ENCODE measurements around the gene SRMS.

Gene SRMS

GRCh38 chr20:63552481-63553249 is 5.1 kb upstream of the SRMS start:
- peak; percentile 34 for DNase-seq (ENCODE audit: low read depth)

DNA sequence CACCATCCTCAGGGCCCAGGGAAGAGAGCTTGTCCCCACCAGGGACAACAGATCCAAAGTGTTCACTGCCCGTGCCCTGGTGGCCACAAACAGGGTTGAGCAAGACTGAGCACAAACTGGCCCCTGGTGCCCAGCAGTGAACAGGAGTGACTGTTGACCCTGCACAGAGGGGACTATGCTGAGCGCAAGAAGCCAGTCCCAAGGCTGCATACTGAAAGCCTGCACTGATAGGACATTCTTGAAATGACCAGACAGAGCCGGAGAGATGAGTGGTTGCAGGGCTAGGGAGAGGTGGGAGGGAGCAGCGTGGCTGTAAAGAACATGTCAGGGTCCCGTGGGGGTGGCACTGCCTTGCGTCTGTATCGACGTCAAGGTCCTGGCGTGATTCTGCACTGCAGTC is 3.5 kb upstream of the SRMS start:
- no peak for DNase-seq (ENCODE audit: low read depth)

GRCh38 chr20:63549679-63550282 is 2.2 kb upstream of the SRMS start:
- no peak for DNase-seq (ENCODE audit: low read depth)

DNA sequence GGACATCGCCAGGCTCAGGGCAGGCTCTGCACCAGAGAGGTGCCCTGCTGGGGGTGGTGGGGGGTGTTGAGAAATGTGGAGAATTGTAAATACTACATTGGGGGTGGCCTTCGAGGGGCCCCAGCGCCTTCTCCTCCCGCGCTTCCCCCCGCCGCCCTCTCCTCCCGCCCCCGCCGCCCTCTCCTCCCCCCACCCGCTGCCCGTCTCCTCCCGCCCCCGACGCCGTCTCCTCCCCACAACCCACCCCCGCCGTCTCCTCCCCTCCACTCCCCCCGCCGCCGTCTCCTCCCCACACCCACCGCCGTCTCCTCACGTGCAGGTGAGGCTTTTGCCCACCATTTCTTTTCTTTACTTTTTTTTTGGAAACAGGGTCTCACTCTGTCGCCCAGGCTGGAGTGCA is 1.5 kb upstream of the SRMS start:
- DNase-seq (ENCODE audit: low read depth), result no peak

DNA sequence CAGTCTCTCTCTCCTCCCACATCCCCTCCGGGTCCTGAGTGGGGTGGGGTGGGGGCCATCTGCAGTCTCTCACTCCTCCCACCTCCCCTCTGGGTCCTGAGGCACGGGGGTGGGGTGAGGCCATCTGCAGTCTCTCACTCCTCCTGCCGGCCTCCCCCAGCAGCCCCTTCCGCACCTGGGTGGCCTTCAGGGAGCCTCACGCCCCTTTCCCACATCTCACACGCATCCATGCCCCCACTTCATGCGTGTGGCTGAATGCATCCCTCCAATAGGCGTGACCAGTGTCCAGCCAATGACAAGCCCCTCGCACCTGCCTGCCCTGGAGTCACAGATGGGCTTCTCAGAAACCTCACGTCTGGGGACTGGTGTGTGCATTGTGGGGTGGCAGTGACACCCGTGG is 993 bp upstream of the SRMS start:
- no peak for DNase-seq (ENCODE audit: low read depth)

DNA sequence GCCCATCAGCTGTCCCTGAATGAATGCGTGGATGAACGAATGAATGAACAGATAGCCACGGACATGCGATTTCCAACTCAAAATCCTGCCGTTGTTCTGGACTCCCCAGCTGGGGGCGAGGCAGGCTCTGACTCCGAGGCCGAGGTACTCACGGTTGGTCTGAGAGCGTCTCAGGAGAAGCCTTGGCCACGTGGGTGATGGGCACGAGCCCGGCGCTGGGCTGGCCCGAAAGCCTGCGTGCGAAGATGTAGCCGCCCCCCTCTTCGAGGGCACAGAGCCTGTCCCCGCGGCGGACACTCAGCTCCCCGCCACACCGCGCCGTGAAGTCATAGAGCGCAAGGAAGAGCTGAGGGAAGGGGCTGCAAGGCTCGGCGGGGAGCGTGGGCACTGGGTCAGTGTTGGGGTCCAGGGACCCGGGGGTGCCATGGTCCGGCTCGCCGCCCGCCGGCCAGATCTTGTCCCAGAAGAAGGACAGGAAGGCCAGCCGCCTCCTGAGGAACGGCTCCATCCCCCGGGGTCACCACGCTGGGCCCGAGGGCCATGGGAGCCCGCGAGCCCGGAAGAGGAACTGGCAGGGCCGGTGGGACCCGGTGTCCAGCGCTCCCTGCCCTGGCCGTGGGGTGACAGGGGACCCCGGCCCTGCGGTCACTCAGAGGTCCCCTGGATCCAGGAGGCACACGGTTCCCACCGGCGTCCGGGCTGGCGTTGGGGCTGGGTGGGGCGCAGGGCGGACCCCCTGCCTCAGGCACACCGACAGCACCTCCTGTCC is 409 bp downstream of the SRMS start:
- DNase-seq (ENCODE audit: low read depth), result no peak

- no peak for DNase-seq (ENCODE audit: low read depth)
Measured at GRCh38 chr20:63546256-63546955, 1.1 kb downstream of the SRMS start.

- DNase-seq (ENCODE audit: low read depth), result no peak
Measured at GRCh38 chr20:63545814-63546213, 1.7 kb downstream of the SRMS start.

DNA sequence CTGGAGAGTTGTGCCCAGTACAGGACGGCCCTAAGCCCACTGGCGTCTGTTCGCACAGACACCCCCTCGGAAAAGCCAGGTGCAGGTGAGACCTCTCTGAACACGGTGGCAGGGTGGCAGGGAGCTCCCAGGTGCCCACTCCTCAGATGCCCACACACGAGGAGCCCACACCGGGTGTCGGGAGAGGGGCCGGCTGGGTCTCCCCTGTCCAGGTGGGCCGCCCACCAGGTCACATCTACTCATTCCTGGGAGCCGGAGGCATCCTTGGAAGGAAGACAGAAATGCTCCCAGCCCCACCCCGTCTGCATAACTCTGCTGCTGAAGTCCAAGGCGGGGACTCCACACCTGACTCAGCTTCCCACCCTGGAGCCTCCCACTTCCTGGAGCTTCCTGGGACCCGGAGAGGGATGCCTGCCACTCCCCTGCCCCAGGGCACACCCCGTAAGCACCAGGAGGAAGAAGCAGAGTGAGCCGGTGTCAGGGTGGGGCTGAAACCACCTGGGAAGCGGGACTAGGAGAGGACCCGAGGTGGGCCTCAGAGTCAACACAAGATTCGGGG is 2.5 kb downstream of the SRMS start:
- DNase-seq (ENCODE audit: low read depth), result no peak

DNA sequence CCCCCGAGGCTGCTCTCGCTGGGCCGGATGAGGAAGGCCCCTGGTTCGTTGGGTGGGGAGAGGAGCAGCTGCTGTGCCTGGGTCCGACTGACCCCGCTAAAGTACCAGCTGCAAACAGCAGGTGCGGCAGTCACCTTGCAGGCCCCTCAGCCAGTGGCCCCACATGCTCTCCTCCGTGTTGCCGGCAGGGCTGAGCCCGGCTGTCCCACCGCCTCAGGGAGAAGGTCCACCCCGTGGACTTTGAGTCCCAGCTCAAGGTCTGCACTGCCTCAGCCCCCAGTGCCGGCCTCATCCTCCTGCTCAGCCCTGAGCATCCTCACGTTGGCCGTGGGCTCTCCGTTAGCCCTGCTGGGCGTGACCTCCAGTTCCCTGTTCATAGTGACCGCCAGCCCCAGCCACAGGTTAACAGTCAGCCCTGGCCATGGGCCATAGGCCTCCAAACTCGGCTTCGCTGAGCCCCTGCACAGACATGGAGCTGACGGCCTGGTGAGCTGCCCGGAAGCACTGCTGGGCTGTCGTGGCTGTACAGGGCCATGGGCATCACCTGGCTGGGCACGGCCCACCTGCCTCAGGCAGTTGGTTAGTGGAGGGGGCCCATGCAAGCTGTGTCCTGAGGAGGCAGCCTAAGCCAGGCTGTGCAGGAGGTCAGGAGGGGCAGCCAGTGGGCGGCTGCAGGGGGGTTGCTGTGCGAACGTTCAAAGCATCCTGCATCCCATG is 3.1 kb downstream of the SRMS start:
- no peak for DNase-seq (ENCODE audit: low read depth)

GRCh38 chr20:63543733-63544132 is 3.8 kb downstream of the SRMS start:
- no peak for DNase-seq (ENCODE audit: low read depth)

- no peak for DNase-seq (ENCODE audit: low read depth)
Measured at GRCh38 chr20:63543131-63543530, 4.4 kb downstream of the SRMS start.

GRCh38 chr20:63542696-63543095 is 4.9 kb downstream of the SRMS start:
- no peak for DNase-seq (ENCODE audit: low read depth)

DNA sequence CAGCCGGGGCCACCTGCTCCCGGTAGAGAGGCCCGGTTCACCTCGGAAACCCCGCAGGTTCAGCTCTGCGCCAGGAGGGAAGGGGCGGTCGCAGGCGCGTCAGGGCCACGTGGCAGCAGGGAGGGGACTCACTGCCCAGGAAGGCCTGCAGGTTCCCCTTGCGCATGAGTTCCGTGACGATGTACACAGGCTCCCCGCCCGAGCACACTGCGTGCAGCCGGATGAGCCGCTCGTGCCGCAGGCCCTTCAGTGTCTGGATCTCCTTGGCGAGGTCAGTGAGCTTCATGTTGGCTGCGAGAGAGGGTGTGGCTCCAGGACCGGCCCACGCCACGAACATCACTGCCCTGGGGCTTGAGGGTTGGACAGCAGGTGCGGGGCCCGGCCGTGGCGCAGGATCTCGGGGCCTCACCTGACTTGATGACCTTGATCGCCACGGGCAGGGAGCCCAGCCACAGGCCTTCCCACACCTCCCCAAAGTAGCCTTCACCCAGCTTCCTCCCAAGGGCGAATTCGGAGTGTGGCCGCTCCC is 5.5 kb downstream of the SRMS start:
- no peak for DNase-seq (ENCODE audit: low read depth)

- DNase-seq (ENCODE audit: low read depth), result no peak
Measured at GRCh38 chr20:63541371-63541770, 6.2 kb downstream of the SRMS start.

DNA sequence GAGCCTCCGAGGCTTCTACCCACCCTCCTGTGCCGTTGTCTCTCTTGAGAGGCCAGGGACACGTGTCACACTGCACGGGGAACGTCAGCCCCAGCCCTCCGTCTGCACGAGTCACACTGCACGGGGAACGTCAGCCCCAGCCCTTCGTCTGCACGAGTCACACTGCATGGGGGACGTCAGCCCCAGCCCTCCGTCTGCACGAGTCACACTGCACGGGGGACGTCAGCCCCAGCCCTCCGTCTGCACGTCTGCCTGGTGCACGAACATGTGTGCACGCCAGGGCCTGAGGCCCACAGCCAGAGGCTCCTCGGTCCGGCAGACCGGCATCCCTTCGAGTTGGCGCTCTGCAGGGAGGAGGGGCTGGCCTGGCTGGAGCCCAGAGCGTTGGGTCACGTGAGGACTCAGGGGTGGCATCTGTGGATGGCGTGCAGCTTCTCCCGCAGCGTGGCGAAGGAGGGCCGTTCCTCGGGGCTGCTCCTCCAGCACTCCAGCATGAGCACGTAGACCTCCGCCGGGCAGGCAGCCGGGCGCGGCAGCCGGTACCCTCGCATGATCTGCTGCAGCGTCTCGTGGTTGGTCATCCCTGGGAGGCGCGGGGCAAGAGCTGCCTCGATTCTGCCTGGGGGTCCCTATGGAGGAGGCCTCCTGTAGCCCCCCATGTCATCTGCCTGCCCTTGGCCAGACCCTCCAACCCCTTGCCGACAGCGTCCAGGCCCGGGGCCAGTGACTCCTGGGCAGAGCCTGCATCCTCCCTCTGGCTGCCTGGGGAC is 6.9 kb downstream of the SRMS start:
- no peak for DNase-seq (ENCODE audit: low read depth)

DNA sequence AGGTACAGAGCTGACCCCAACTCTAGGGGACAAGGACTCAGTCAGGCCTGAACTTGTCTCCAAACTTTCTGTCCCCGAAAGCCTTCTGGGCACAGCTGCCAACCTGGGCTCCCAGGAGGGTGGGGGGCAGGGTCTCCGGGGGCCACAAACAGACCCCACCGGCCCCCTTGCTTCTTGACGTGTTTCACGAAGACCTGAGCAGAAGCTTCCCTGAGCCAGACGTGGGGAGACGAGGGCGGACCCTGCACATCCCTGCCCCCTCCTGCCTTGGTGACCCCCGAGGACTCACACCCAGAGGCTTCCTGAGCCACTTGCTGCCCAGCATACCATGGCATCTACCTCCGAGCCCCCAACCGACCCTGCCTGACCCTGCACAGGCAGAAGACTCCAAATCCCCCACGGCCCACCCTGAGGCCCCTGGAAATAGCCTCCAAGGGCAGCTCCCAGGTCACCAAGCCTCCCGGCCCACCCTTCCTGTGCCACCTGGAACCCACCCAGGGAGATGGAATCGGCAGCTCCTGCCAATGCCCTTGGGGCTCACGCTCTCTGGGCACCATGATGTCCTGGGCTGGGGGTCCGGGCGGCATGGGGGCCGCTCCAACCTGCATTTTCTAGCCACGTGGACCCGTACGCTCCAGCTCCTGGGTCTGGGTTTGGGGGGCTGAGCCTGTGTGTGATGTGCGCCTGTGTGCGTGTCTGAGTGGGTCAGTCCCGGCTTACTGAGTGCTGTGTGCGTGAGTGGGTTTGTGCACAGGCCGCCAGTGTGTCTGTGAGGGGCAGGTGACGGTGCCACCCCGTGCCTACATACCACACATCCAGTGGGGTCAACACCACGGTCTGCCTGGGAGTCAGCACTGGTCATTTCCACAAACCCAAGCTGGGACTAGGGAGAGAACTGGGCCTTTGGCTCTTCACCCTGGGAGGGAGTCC is 7.8 kb downstream of the SRMS start:
- DNase-seq (ENCODE audit: low read depth), result no peak

DNA sequence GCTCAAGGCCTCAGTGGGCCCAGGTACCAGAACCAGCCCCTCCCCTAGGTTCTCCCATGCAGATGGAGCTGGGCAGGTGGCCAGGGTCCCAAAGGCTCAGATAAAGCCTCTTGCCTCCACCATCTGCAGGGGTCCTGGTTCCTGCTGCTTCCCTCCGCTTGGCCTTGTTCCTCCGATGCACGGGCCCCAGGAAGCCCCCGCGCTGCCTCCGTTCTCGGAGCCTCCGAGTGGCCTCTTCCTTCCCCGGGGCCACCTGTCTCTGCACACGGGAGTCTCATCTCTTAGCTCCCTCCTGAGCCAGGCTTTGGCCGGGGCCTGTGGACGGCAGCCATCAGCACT is 8.5 kb downstream of the SRMS start:
- DNase-seq (ENCODE audit: low read depth), result no peak

Data from T follicular helper cell (primary cell).